HUES48 (cell line): Measurements from ENCODE around the gene MXI1.
"Not testable (repeated sequence)": the region's sequence is repeated elsewhere in the genome, so short reads cannot be mapped to it uniquely, and the experiment has no call there.

Experiments used
- H3K27ac ChIP-seq: one replicate; pipeline ENCODE4 v1.7.0; 2013; ENCODE audit warnings: low read depth, low read length, inconsistent platforms
- H3K27me3 ChIP-seq: 2 replicates; pipeline ENCODE4 v1.6.1; 2013; ENCODE audit warnings: mild to moderate bottlenecking, low read length; ENCODE audit not compliant: control insufficient read depth, insufficient read depth
- H3K36me3 ChIP-seq: 2 replicates; pipeline ENCODE4 v1.6.1; 2013; ENCODE audit warnings: low read length; ENCODE audit not compliant: control insufficient read depth, insufficient read depth
- H3K4me1 ChIP-seq: 2 replicates; pipeline ENCODE4 v1.6.1; 2013; ENCODE audit warnings: mild to moderate bottlenecking, low read length; ENCODE audit not compliant: control insufficient read depth, insufficient read depth
- H3K4me3 ChIP-seq: 2 replicates; pipeline ENCODE4 v1.5.1; 2013; ENCODE audit warnings: mild to moderate bottlenecking, low read depth, low read length
- H3K9ac ChIP-seq: 2 replicates; pipeline ENCODE4 v1.6.1; 2013; ENCODE audit warnings: mild to moderate bottlenecking, low read depth, low read length, moderate library complexity
- H3K9me3 ChIP-seq: 2 replicates; pipeline ENCODE4 v1.6.1; 2013; ENCODE audit warnings: low read length; ENCODE audit not compliant: control insufficient read depth, insufficient read depth

The MXI1 gene

DNA sequence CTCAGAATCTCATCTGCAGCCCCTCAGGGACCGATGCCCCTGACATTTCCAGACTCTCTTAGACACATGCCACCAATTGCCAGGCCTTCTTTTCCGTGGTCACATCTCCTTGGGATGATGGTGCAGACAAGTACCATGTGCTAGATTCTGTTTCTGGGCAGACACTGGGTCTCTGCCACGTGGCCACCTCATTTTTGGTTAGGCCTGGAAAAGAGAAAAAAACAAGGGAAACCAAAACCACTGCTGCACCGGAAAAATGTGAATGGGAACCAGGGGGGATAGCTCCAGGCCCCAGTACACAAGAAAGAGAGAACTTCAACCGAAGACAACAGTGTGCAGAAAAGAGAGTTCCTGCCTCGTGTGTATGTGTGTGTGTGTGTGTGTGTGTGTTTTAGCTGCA lies 23.0 kb upstream of the MXI1 start:
- Histone ChIP-seq H3K27me3 (peaks cover 12% of the 10 kb centered on the region), H3K36me3 (no peaks in the 10 kb centered on the region)

DNA sequence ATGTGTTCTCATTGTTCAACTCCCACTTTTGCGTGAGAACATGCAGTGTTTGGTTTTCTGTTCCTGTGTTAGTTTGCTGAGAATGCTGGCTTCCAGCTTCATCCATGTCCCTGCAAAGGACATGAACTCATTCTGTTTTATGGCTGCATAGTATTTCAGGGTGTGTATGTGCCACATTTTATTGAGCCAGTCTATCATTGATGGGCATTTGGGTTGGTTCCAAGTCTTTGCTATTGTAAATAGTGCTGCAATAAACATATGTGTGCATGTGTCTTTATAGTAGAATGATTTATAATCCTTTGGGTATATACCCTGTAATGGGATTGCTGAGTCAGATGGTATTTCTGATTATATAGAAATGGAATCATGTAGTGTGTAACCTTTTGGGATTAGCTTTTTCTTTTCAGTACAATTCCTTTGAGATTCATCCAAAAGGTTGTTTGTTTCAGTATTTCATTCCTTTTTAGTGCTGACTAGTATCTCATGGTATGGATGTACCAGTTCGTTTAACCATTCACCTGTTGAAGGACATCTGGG lies 21.7 kb upstream of the MXI1 start:
- not testable (repeated sequence) for H3K9me3 ChIP-seq, H3K4me1 ChIP-seq, H3K27me3 ChIP-seq, H3K9ac ChIP-seq, H3K4me3 ChIP-seq, H3K27ac ChIP-seq, H3K36me3 ChIP-seq

More for the DNA sequence above, 23.0 kb upstream of the MXI1 start:
- Histone ChIP-seq H3K9ac (no peak overlapping the region), H3K4me3 (no peak overlapping the region), H3K27ac (no peak overlapping the region), H3K4me1 (no peaks in the 10 kb centered on the region), H3K9me3 (no peaks in the 10 kb centered on the region)

DNA sequence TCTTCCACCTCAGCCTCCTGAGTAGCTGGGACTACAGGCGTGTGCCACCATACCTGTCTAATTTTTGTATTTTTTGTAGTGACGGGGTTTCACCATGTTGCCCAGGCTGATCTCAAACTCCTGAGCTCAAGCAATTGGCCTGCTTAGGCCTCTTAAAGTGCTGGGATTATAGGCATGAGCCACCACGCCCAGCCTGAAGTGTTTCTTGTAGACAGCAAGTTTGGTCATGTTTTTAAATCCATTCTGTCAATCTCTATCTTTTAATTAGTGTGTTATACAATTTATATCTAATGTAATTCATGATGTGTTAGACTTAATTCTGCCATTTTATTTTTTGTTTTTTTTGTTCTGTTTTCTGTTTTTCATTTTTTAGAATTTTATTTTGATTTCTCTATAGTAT lies 17.2 kb upstream of the MXI1 start:
- H3K27ac ChIP-seq, result no peak overlapping the region
- no peak overlapping the region for H3K4me3 ChIP-seq
- H3K9me3 ChIP-seq, result no peaks in the 10 kb centered on the region
- no peaks in the 10 kb centered on the region for H3K4me1 ChIP-seq
- H3K27me3 ChIP-seq, result peaks cover 4% of the 10 kb centered on the region
- H3K36me3 ChIP-seq, result no peaks in the 10 kb centered on the region
- H3K9ac ChIP-seq, result no peak overlapping the region

DNA sequence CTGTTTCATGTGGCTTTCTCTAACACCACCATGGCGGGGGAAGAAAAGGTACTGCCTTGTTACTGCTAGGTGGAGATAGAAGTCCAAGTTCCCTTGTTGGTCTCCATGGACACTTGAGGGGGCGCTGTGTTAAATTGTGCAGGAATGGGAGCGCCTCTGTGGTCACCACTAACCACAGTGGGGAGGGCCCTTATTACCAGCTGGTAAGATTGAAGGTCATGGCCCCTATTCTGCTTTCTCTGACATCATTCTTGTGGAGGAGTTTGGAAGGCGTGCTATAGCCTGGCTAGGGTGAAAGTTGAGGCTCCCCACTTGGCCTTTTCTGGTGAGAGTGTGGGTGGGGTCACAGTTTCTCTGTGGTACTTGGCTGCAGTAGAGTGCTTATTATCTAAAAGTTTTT lies 14.9 kb upstream of the MXI1 start:
- no peaks in the 10 kb centered on the region for H3K9me3 ChIP-seq
- H3K27me3 ChIP-seq, result peaks cover 16% of the 10 kb centered on the region
- no peak overlapping the region for H3K4me3 ChIP-seq
- no peak overlapping the region for H3K9ac ChIP-seq
- H3K36me3 ChIP-seq, result no peaks in the 10 kb centered on the region
- H3K4me1 ChIP-seq, result no peaks in the 10 kb centered on the region
- H3K27ac ChIP-seq, result no peak overlapping the region

DNA sequence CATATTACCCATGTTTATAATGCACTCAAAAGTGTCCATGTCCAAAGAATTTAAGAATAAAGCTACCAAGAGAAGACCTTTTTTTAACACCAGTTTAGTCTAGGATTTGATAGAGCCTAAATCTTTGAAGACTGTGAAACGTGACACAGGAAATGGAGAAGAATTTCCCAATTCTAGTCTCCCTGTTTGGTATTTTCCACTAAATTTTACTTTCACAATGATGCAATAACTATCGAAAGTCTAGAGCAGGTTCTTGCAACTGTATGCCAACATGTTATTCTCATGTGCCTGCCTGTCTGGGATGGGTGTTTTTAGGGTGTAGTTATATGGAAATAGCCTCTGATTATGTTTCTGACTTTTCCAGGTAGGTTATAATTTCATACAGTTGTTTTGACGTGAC lies 6.9 kb upstream of the MXI1 start:
- Histone ChIP-seq H3K9ac (no peak overlapping the region), H3K4me1 (peaks cover 2% of the 10 kb centered on the region), H3K9me3 (no peaks in the 10 kb centered on the region), H3K27ac (no peak overlapping the region), H3K36me3 (no peaks in the 10 kb centered on the region), H3K4me3 (no peak overlapping the region), H3K27me3 (peaks cover 64% of the 10 kb centered on the region)

DNA sequence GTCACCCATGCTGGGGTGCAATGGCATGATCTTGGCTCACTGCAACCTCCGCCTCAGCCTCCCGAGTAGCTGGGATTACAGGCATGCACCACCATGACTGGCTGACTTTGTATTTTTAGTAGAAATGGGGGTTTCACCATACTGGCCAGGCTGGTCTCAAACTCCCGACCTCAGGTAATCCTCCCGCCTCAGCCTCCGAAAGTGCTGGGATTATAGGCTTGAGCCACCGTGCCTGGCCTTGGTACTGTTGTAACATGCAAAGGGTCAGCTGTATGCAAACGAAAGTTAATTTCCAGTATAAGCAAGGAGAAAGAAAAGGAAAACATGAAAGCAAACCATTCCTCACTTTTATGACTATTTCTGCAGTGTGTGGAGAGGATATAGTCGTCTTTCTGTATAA lies 6.4 kb upstream of the MXI1 start:
- H3K36me3 ChIP-seq, H3K9me3 ChIP-seq, H3K4me1 ChIP-seq, H3K27ac ChIP-seq, H3K4me3 ChIP-seq, H3K9ac ChIP-seq: not testable (repeated sequence)
- peaks cover 65% of the 10 kb centered on the region for H3K27me3 ChIP-seq

DNA sequence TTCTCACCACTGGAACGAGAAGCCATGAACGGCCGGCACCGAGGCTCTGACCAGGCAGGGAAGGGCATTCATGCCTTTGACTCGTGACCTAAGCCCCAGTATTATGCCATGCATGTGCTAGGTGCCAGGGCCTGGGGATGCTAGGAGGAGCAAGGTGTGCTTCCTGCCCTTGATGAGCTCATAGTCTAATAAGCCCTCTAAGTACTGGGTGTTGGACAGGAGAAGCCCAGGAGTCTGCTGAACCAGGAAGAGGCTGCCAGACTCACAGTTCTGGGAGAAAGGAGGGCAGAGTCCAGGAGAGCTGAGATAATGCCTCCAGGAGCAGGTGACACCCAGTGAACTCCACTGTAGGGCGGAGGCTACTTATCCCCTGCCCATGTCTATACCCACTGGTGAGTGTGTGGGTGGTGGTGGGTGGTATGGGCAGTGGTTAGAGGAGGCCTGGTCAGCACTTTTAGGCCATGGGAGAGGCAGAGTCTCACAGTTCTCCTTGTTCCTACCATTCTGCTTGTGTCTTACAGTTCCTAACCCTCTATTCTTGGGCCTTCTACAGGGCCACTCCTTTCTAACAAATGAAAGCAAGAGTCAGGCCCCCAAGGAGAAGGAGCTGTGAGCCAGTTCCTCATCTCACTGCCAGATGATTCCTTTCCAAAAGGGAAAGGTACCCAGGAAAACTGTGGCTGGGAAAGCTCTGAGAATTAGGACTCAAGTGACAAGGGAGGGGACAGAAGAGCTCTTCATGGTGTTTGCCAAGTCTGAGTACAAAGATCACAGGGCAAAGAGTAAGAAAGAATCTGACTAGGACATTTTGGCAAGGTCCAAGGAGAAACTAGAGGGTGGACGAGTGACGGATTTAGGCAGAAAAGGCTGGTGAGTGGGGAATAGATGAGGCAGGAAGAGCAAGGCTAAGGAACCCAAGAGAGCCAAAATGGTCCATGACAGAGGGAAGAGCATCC lies 3.6 kb upstream of the MXI1 start:
- Histone ChIP-seq H3K27ac (no peak overlapping the region), H3K9ac (no peak overlapping the region), H3K36me3 (no peaks in the 10 kb centered on the region), H3K9me3 (no peaks in the 10 kb centered on the region), H3K4me3 (no peak overlapping the region), H3K27me3 (peaks cover 75% of the 10 kb centered on the region), H3K4me1 (peaks cover 14% of the 10 kb centered on the region)

DNA sequence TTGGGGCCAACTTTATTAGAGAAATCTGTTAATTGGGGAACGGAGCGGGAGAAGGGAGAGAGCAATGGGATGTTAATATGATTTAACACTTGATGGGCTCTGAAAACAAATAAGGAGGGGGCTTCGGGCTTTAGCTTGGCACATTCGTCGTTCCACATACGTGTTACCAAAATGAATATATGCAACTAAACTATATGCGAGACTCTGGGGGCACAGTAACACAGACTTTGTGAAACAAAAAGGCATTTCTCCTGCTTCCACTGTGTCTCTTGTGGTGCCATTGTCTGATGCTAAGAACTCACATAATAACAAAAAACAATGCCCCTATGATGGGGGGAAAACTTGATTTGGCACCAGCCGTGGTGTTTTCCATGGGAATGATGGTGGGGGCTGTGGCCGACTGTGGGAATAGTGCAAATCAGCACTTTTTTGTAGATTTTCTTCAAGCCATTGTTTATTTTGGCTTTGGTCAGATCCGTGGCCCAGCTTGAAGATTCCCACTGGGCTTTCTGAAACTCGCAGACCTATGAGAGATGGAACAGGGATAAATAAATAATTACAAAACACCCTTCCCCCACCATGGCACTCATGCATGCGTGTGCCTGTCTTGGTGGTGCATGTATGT lies 2.2 kb upstream of the MXI1 start:
- H3K4me3 ChIP-seq, result no peak overlapping the region
- H3K27ac ChIP-seq, result no peak overlapping the region
- H3K9ac ChIP-seq, result no peak overlapping the region
- peaks cover 76% of the 10 kb centered on the region for H3K27me3 ChIP-seq
- H3K36me3 ChIP-seq, result no peaks in the 10 kb centered on the region
- H3K4me1 ChIP-seq, result peaks cover 17% of the 10 kb centered on the region
- no peaks in the 10 kb centered on the region for H3K9me3 ChIP-seq

DNA sequence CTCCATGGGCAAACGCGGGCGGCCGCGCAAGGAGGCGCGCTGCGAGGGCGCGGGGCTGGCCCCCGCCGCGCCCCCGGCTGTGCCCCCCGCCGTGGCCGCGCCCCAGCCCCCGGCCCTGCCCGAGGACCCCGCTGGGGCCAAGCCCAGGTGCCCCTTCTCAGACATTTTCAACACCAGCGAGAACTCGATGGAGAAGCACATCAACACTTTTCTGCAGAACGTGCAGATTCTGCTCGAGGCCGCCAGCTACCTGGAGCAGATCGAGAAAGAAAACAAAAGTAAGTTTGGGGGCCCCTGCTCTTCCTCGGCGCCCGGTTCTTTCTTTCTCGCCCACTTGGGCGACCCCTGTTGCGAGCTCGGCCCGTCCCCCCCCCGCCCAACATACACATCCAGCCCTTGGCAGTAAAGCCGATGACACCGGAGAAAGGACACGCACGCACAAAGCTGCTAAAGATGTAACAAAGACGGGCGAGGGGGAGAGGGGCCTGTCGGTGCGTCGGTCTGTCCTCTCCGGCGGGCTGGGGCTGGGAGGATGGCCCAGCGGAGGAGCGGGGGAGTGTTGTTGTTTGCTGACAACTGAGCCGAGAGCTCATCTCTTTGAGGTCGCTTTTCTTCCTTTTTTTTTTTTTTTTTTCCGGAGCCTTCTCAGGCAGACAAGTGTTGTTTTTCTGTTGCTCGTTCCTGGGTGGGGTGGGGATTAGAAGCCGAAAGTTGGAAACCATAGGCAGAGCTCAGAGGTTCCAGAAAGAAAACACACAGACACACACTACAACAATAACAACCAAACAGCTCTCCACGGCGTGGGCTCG lies 604 bp downstream of the MXI1 start:
- H3K27me3 ChIP-seq, result peaks cover 91% of the 10 kb centered on the region
- H3K9ac ChIP-seq, result no peak overlapping the region
- peaks cover 25% of the 10 kb centered on the region for H3K4me1 ChIP-seq
- no peaks in the 10 kb centered on the region for H3K36me3 ChIP-seq
- peak overlapping the region; percentile 21 for H3K27ac ChIP-seq
- no peaks in the 10 kb centered on the region for H3K9me3 ChIP-seq
- H3K4me3 ChIP-seq, result peak overlapping the region; percentile 73

DNA sequence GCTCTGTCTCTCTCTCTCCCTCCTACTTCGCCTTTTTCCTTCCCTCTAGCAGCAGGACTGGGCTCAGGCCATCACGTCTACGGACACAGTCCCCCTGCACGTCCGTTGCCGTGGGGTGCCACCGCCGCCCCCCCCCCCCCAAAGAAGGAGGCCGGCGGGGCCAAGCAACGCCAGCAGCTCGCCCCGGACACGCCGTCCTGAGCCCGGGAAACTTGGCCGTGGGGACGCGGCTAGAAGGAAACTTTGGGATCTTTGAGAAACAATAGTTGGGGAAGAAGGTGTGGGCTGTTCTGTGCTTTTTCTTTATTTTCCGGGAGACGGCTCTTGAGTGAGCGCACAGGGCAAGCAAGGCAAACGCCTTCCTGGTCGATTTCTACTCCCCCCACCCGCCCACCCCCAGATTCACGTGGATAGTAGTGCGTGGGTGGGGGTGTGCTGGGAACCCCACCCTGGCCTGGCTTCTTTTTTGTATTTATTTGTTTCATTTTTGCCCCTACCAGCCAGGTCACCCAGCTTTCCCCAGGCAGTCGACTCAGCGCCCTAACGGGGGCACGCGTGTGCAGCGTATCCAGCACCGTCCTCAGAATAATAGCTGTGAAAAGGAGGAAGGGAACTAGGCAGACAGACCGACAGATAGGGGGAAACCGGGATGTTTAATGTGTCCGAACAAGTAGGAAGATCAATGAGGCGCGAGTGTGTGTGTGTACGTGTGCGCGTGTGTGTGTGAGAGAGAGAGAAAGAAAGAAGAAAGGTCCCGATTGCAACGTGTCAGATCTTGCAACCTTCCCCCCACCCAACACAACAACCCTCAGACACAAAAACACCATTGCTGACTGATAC lies 1.4 kb downstream of the MXI1 start:
- H3K4me3 ChIP-seq, result peak overlapping the region; percentile 73
- H3K27ac ChIP-seq, result no peak overlapping the region
- H3K4me1 ChIP-seq, result peaks cover 25% of the 10 kb centered on the region
- H3K27me3 ChIP-seq, result peaks cover 91% of the 10 kb centered on the region
- no peak overlapping the region for H3K9ac ChIP-seq
- no peaks in the 10 kb centered on the region for H3K36me3 ChIP-seq
- H3K9me3 ChIP-seq, result no peaks in the 10 kb centered on the region
